ENCODE measurements around the gene USP49.

DNA sequence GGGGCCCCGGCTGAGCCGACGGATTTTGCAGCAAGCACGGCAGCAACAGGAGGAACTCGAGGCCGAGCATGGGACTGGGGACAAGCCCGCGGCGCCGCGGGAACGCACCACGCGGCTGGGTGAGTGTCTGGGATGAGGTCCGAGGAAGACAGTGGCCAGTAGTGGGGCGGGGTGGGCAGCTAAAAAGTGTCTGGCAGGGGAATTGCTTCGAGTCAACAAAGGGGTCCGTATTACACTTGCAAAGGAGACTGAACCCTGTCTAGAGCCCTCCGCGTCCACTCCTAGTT is 26.5 kb upstream of the USP49 start:
- no peak for TF ChIP-seq POLR2A (IDR thresholded peaks at IDR 0.05; ENCODE audit: low read depth, low read length)
- TF ChIP-seq TAF1 (IDR thresholded peaks at IDR 0.05; ENCODE audit: low read depth, low read length): no peak
- TF ChIP-seq POLR2AphosphoS5 (IDR thresholded peaks at IDR 0.05; ENCODE audit: low read depth, low read length): no peak; the same call in 1 of the 2 replicates

All from GM12891 (cell line).